HT-29 (cell line): ENCODE results near the gene CDKN2B-AS1. TPM values are rescaled to one million over a fixed set of nuclear protein-coding genes. Genes with fewer than 3 reads are reported as not detected.

ENCODE experiments used
- DNase-seq: peaks from one replicate; pipeline ENCODE4 v3.0.0-alpha.2; 2015; ENCODE audit warnings: low spot score
- total RNA-seq: library from RNA; depleted of rRNA; stranded (reverse); fragments of >200 nt; shearing (Covaris generic); gene quantifications from 2 replicates; pipeline ENCODE4 v1.2.3, GENCODE V29; 2014

Gene CDKN2B-AS1
- total RNA-seq, 1 experiment from 2014 or later: 6.7 TPM

GRCh38 chr9:21982861-21983560, 11.6 kb upstream of the CDKN2B-AS1 start:
- DNase-seq: no peak

GRCh38 chr9:21983561-21983935, 11.0 kb upstream of the CDKN2B-AS1 start:
- no peak for DNase-seq

- no peak for DNase-seq
Measured at GRCh38 chr9:21984101-21984500, 10.5 kb upstream of the CDKN2B-AS1 start.

GRCh38 chr9:21985964-21986667, 8.5 kb upstream of the CDKN2B-AS1 start:
- no peak for DNase-seq

GRCh38 chr9:21988056-21988990, 6.3 kb upstream of the CDKN2B-AS1 start:
- peak; percentile 64 for DNase-seq

GRCh38 chr9:21989440-21990189, 5.0 kb upstream of the CDKN2B-AS1 start:
- DNase-seq: no peak

GRCh38 chr9:21991072-21991959, 3.3 kb upstream of the CDKN2B-AS1 start:
- peak; percentile 70 for DNase-seq

- DNase-seq: no peak
Measured at GRCh38 chr9:21993007-21993406, 1.6 kb upstream of the CDKN2B-AS1 start.

GRCh38 chr9:21993893-21994555, 567 bp upstream of the CDKN2B-AS1 start, which contains the start of gene CDKN2A:
TSS of gene CDKN2A (minus strand) at chr9:21994392.
- peak; percentile 85 for DNase-seq

- DNase-seq: peak; percentile 88
Measured at GRCh38 chr9:21995006-21995665, 545 bp downstream of the CDKN2B-AS1 start.

GRCh38 chr9:21995666-21996398, 1.2 kb downstream of the CDKN2B-AS1 start:
- no peak for DNase-seq

- peak; percentile 72 for DNase-seq
Measured at GRCh38 chr9:21996438-21996837, 1.8 kb downstream of the CDKN2B-AS1 start.

GRCh38 chr9:21996858-21997257, 2.3 kb downstream of the CDKN2B-AS1 start:
- DNase-seq: peak; percentile 40

- no peak for DNase-seq
Measured at GRCh38 chr9:21997480-21997879, 2.9 kb downstream of the CDKN2B-AS1 start.

- no peak for DNase-seq
Measured at GRCh38 chr9:21998026-21998425, 3.4 kb downstream of the CDKN2B-AS1 start.

- no peak for DNase-seq
Measured at GRCh38 chr9:22002038-22002437, 7.4 kb downstream of the CDKN2B-AS1 start.

- DNase-seq: no peak
Measured at GRCh38 chr9:22005021-22005701, 10.6 kb downstream of the CDKN2B-AS1 start.
